Endodermal cell (in vitro differentiated cells): Measurements from ENCODE around the gene ZNF302. TPM values are rescaled to one million over a fixed set of nuclear protein-coding genes. Genes with fewer than 3 reads are reported as not detected.

Experiments
- DNase-seq: peaks from one replicate; pipeline ENCODE4 v3.0.0-alpha.2; 2017
- H3K27ac ChIP-seq: 2 replicates; pipeline ENCODE4 v1.5.1; 2013; ENCODE audit warnings: mild to moderate bottlenecking, low read depth, low read length, moderate library complexity
- H3K27me3 ChIP-seq: 2 replicates; pipeline ENCODE4 v1.6.1; 2013; ENCODE audit warnings: mild to moderate bottlenecking, low read length, moderate library complexity; ENCODE audit not compliant: insufficient read depth, control insufficient read depth, poor library complexity, severe bottlenecking
- H3K36me3 ChIP-seq: 2 replicates; pipeline ENCODE4 v1.7.0; 2013; ENCODE audit warnings: mild to moderate bottlenecking, low read length, moderate library complexity; ENCODE audit not compliant: control insufficient read depth, insufficient read depth
- H3K4me1 ChIP-seq: one replicate; pipeline ENCODE4 v1.7.0; 2013; ENCODE audit warnings: low read length; ENCODE audit not compliant: control insufficient read depth, insufficient read depth
- H3K4me3 ChIP-seq: 2 replicates; pipeline ENCODE4 v1.5.1; 2013; ENCODE audit warnings: mild to moderate bottlenecking, low read length, moderate library complexity
- H3K9ac ChIP-seq: 2 replicates; pipeline ENCODE4 v1.6.1; 2013; ENCODE audit warnings: mild to moderate bottlenecking, low read length, moderate library complexity; ENCODE audit not compliant: poor library complexity, severe bottlenecking; ENCODE audit errors: extremely low read depth
- H3K9me3 ChIP-seq: 2 replicates; pipeline ENCODE4 v1.6.1; 2013; ENCODE audit warnings: mild to moderate bottlenecking, low read length, moderate library complexity; ENCODE audit not compliant: control insufficient read depth
- H3K27ac Mint-ChIP-seq: 2 replicates; pipeline ENCODE4 v1.8.0; 2020; ENCODE audit warnings: mixed read lengths
- H3K27me3 Mint-ChIP-seq: 2 replicates; pipeline ENCODE4 v1.8.0; 2021; ENCODE audit warnings: mild to moderate bottlenecking, mixed read lengths; ENCODE audit not compliant: insufficient read depth
- H3K36me3 Mint-ChIP-seq: 2 replicates; pipeline ENCODE4 v1.8.0; 2020; ENCODE audit warnings: low read depth, mixed read lengths
- H3K4me1 Mint-ChIP-seq: 2 replicates; pipeline ENCODE4 v1.8.0; 2020; ENCODE audit warnings: mixed read lengths
- H3K4me3 Mint-ChIP-seq: 2 replicates; pipeline ENCODE4 v1.8.0; 2020; ENCODE audit warnings: mild to moderate bottlenecking, moderate library complexity, mixed read lengths
- H3K9me3 Mint-ChIP-seq: 2 replicates; pipeline ENCODE4 v1.8.0; 2020; ENCODE audit warnings: mild to moderate bottlenecking, mixed read lengths
- CTCF ChIP-seq: fragments of 200-600 bp; sonication (generic); conservative IDR thresholded peaks from 2 replicates; pipeline ENCODE4 v1.5.0; 2021; ENCODE audit warnings: antibody characterized with exemption, mild to moderate bottlenecking
- WGBS, 2 experiments: methylation state at CpG; one replicate each; pipeline versions ENCODE4 v1.1.5 to v1.1.7; 2013; ENCODE audit warnings: missing lambda C conversion rate in 2 of 2, mixed read lengths in 1 of 2; ENCODE audit not compliant: insufficient coverage in 1 of 2, insufficient read length in 1 of 2; 5-methylcytosine and 5-hydroxymethylcytosine counted together
- total RNA-seq, 2 donors: library from RNA; stranded (reverse); fragmentation: NEBNext Ultra II Directional in 1 of 2; extraction: Animal tissue kit (Norgen Biotek cat#: 25700) in 1 of 2; gene quantifications; 2 replicates in 1 of 2; 3 replicates in 1 of 2; pipeline ENCODE4 v1.2.1, GENCODE V29; 2021

Gene ZNF302
- total RNA-seq, 2 donors from 2014 or later: 24.1 to 27.4 TPM

DNA sequence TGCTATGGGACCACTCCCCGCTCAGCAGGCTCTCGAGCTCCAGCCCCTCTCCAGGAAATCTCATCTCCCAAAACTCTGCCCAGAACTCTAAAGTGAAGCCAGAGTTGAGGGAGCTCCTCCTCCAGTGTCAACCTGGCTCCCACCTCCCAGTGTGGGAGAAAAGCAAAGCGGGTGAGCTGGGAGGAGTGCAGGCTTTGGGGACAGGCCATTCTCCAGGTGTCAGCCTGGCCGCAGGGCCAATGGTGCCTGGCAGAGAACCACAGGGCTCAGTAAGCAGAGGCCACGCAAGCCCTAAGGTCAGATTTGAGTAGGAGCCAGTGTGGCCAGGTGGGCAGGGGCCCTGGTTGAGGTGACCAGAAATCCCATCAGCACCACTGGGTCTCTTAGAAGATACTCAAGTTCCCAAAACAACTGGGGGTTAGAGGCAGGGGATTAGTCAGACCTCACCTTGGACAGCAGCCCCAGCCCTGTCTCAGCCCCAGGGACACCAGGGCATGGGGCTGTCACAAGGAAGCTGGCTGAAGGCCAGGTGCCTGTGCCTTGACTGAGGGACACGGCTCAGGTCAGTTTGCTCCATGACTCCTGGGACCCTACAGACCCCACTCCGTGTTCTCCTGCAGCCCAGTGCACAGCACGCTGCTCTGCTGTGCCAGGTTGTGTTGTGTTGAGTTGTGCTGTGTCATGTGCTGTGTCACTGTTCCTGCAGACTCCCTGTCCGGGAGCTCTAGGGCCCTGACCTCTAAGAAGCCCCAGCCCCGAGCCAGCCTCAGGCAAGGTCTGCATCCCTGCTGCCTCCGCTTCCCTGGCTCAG is 53.7 kb downstream of the ZNF302 start:
- 87% methylated on average over 11 of the region's 11 CpGs; no CpG with 5 or more reads in 1 of the 2 experiments for WGBS, 2 experiments
- H3K4me3 Mint-ChIP-seq: no peak overlapping the region

GRCh38 chr19:34731964-34732363 is 54.5 kb downstream of the ZNF302 start:
- no peak for DNase-seq
- peaks cover 8% of the 10 kb centered on the region for H3K36me3 Mint-ChIP-seq
- 76% methylated on average over 7 of the region's 7 CpGs; no CpG with 5 or more reads in 1 of the 2 experiments for WGBS, 2 experiments

More for the DNA sequence above, 53.7 kb downstream of the ZNF302 start:
- Histone ChIP-seq H3K9ac (no peak overlapping the region), H3K4me3 (no peak overlapping the region), H3K4me1 (no peaks in the 10 kb centered on the region), H3K9me3 (peaks cover 41% of the 10 kb centered on the region), H3K36me3 (peaks cover 8% of the 10 kb centered on the region), H3K27me3 (no peaks in the 10 kb centered on the region), H3K27ac (no peak overlapping the region)
- TF ChIP-seq CTCF: no peak
- Mint-ChIP-seq H3K27ac (no peak overlapping the region), H3K4me1 (peaks cover 10% of the 10 kb centered on the region), H3K27me3 (peaks cover 3% of the 10 kb centered on the region), H3K9me3 (peaks cover 21% of the 10 kb centered on the region), H3K36me3 (peaks cover 8% of the 10 kb centered on the region)
- DNase-seq: no peak

GRCh38 chr19:34732612-34733211 is 55.2 kb downstream of the ZNF302 start:
- H3K4me1 ChIP-seq: no peaks in the 10 kb centered on the region
- TF ChIP-seq CTCF: no peak
- Mint-ChIP-seq H3K4me3 (peak overlapping the region; percentile 81), H3K4me1 (peaks cover 10% of the 10 kb centered on the region), H3K27ac (no peak overlapping the region), H3K27me3 (peaks cover 3% of the 10 kb centered on the region), H3K36me3 (peaks cover 8% of the 10 kb centered on the region), H3K9me3 (peaks cover 12% of the 10 kb centered on the region)
- whole genome bisulfite sequencing, 2 experiments: 70 to 100% methylated on average over 2 to 14 of the region's 15 CpGs
- H3K9me3 ChIP-seq: peaks cover 43% of the 10 kb centered on the region
- peak; percentile 61 for DNase-seq
- no peaks in the 10 kb centered on the region for H3K27me3 ChIP-seq
- H3K36me3 ChIP-seq: peaks cover 15% of the 10 kb centered on the region
- no peak overlapping the region for H3K9ac ChIP-seq
- no peak overlapping the region for H3K27ac ChIP-seq
- H3K4me3 ChIP-seq: peak overlapping the region; percentile 100

More at GRCh38 chr19:34731964-34732363, 54.5 kb downstream of the ZNF302 start:
- no peaks in the 10 kb centered on the region for H3K27me3 ChIP-seq
- H3K4me1 ChIP-seq: no peaks in the 10 kb centered on the region
- peaks cover 38% of the 10 kb centered on the region for H3K9me3 ChIP-seq
- Mint-ChIP-seq H3K4me1 (peaks cover 10% of the 10 kb centered on the region), H3K27ac (no peak overlapping the region), H3K9me3 (peaks cover 18% of the 10 kb centered on the region), H3K4me3 (no peak overlapping the region), H3K27me3 (peaks cover 3% of the 10 kb centered on the region)
- H3K9ac ChIP-seq: no peak overlapping the region
- TF ChIP-seq CTCF: no peak
- no peak overlapping the region for H3K4me3 ChIP-seq
- H3K36me3 ChIP-seq: peaks cover 12% of the 10 kb centered on the region
- H3K27ac ChIP-seq: no peak overlapping the region
